ENCODE data around the gene LCMT1. TPM values are rescaled to one million over a fixed set of nuclear protein-coding genes. Genes with fewer than 3 reads are reported as not detected.

Gene LCMT1
- total RNA-seq, 1 donor: 30.2 TPM

GRCh38 chr16:25066747-25067631 is 44.6 kb upstream of the LCMT1 start:
- DNase-seq (ENCODE audit: low read depth): peak; percentile 72
- TF ChIP-seq CTCF (IDR thresholded peaks at IDR 0.05; ENCODE audit: insufficient read depth, low read depth, low read length): no peak

GRCh38 chr16:25073854-25074253 is 37.7 kb upstream of the LCMT1 start:
- H3K4me3 ChIP-seq (ENCODE audit: low read depth, low read length): no peak overlapping the region
- no peak for DNase-seq (ENCODE audit: low read depth)
- no peak for TF ChIP-seq CTCF (IDR thresholded peaks at IDR 0.05; ENCODE audit: insufficient read depth, low read depth, low read length)

More at GRCh38 chr16:25066747-25067631, 44.6 kb upstream of the LCMT1 start:
- H3K4me3 ChIP-seq (ENCODE audit: low read depth, low read length): peak overlapping the region; percentile 69

DNA sequence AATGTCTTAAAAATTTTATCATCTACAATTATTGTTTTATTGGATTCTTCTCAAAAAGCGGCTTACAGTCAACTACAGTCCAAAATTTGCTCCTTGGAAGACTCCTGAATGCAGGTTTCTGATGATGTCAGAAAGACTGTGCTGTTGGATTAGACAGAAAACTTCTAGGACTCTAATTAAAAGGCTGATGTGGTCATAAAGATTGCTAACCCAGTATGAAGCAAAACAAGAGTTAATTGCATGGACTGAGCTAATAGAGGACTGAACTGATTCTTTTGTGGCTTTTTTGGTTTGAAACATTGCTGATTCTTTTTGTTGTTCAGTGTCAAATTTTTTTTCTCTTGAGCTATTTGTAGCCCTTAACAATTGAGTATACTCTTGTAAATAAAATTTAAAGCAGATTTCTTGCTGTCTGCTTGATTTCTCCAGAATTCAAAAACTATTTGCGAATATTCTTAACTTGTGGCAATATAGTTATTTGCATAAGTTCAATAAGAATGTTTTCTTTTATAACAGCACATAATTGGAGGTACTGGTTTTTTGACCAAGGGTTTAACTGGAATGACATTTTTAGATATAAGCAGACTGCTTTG is 33.1 kb upstream of the LCMT1 start:
- no peak for DNase-seq (ENCODE audit: low read depth)
- no peak overlapping the region for H3K4me3 ChIP-seq (ENCODE audit: low read depth, low read length)
- no peak for TF ChIP-seq CTCF (IDR thresholded peaks at IDR 0.05; ENCODE audit: insufficient read depth, low read depth, low read length)

DNA sequence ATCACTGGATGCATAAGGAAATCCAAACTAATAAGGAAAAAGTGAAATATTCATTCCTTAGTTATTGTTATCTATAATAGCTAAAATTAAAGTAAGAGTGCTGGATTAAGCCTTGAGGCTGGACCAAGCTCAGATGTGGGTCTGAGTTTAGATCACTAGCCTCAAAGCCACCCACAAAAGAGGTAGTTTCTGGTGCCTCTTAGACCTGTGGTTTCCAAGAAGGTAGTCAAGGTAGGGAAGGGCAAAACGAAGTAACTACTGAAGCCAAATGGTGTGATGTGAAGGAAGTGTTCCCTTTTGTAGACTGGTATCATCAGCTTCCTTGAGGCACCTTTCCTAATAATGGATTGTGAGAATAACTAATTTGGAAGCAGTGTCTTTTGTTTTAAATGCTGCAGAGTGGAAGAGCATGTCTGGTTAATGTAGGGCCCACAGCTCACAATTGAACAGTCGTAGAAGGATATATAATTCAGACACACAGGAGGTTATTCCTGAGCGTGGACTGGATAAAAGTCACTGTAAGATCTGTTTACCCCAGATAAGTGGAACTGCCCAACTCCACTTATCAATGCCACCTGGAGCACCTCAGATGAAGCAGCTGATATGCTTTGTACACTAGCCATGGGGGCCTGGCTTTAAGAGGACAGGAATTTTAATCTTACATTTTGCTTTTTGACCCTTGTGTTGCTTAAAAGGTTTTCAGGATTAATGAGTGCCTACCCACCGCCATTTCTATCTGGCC is 31.7 kb upstream of the LCMT1 start:
- DNase-seq (ENCODE audit: low read depth): no peak
- H3K4me3 ChIP-seq (ENCODE audit: low read depth, low read length): no peak overlapping the region
- TF ChIP-seq CTCF (IDR thresholded peaks at IDR 0.05; ENCODE audit: insufficient read depth, low read depth, low read length): no peak

DNA sequence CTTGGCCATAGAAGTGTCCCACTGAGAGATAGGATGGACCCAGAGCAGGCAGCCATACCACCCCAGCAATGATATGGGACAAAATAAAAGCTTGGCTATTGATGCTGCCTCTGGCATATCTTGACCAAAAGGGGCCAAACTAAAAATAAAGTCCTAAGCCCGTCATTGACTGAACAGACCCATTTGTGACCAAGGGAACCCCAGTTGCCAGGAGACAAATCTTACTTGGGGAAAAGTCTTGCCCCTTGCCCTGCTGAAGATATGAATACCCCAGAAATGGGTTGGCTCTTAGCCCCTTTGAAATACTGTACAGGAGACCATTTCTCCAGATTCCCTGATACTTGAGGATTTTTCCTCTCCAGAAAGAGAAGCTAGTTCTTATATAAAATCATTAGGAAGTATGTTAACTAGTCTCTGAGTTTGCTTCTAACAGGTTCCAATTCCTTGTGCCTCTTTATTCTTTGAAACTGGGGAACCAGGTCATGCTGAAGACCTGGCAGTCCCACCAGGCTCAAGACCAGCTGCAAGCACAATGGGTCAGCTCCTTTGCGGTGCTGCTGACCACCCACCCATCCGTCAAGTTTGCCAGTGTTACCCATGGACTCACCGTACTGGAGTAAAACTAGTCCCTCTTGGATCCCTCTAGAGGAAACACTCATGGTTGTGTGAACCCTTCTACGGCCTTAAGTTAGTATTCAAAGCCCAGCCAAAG is 31.0 kb upstream of the LCMT1 start:
- DNase-seq (ENCODE audit: low read depth): no peak
- no peak for TF ChIP-seq CTCF (IDR thresholded peaks at IDR 0.05; ENCODE audit: insufficient read depth, low read depth, low read length)

DNA sequence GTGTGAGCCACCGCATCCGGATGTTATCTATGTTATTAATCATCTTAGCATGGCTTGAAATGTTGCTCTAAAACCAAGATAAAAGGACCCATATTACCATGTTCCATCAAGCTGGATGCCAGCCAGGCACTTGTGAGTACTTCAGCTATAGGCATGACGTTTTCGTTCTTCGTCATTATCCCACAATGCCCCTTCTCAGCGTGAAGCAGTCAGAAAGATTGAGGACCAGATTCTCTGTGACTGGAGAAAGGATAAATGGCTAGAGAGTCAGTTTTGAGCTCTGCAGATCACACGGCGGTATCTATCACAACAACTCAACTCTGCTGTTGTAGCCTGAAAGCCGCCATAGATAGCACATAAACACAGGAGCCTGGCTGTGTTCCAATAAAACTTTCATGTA is 29.8 kb upstream of the LCMT1 start:
- no peak for TF ChIP-seq CTCF (IDR thresholded peaks at IDR 0.05; ENCODE audit: insufficient read depth, low read depth, low read length)
- no peak for DNase-seq (ENCODE audit: low read depth)
- no peak overlapping the region for H3K4me3 ChIP-seq (ENCODE audit: low read depth, low read length)

More for the DNA sequence above, 31.0 kb upstream of the LCMT1 start:
- no peak overlapping the region for H3K4me3 ChIP-seq (ENCODE audit: low read depth, low read length)

All from fibroblast of villous mesenchyme (primary cell).